ENCODE data around the gene ADARB2. TPM values are rescaled to one million over a fixed set of nuclear protein-coding genes. Genes with fewer than 3 reads are reported as not detected.

The ADARB2 gene
- total RNA-seq, 4 donors from 2014 or later = 0.80 to 4.9 (median 2.3) TPM

DNA sequence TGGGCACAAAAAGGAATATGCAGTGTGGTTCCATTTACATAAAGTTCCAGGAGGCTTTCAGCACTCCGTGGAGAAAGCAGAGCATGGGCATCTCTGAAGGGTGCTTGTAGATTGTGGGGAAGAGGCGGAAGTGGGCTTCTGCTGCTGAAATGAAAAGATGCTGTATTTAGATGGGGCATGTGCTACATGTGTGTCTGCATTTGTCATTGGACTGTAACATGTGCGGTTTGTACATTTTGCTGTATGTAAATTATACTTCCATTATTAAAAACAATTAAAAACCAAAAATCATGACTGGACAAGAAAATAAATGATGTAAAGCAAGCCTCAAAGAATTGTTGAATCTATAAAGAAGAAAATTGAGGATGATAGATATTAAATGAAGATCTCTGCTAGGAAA lies 347.1 kb downstream of the ADARB2 start:
- in situ Hi-C loops (cut with MboI; ENCODE audit: low pct_ligation_motif_present in 1 of 4, low pct_unique_long_range_greater_than_20kb in 1 of 4, low sequenced_read_pairs in 3 of 4) = no loop called here
- no peaks in the 10 kb centered on the region for H3K27me3 ChIP-seq
- H3K27ac ChIP-seq = no peak overlapping the region
- WGBS, 2 donors (ENCODE audit: low coverage in 1 of 2) = 81 to 93% methylated on average over 3 of the region's 3 CpGs
- intact Hi-C loops (cut with DNase I; ENCODE audit: low total_unique reads) = no loop called here
- DNase-seq = no peak
- no peak overlapping the region for H3K4me3 ChIP-seq
- no peaks in the 10 kb centered on the region for H3K9me3 ChIP-seq
- H3K4me1 ChIP-seq = no peaks in the 10 kb centered on the region
- H3K36me3 ChIP-seq = no peaks in the 10 kb centered on the region
- TF ChIP-seq POLR2A (IDR thresholded peaks at IDR 0.05) = no peak

DNA sequence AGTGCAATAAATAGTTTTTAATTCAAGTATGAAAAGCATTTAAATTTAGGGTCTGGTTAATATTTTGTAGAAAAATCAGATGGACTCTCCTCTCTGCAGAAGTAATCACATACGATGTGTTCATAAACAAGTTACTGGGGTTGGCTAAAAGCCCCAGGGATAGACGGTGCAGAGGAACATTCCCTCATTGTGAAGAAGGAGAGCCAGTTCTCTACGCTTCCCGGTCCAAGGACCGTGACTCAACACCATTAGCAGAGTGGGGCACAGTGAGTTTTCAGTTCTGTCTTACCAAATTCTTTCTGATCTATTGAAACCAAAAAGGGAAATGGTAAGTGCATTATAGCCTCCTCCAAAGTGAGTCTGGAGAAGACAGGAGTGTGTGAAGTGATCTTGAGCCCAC lies 353.3 kb downstream of the ADARB2 start:
- intact Hi-C loops (cut with DNase I; ENCODE audit: low total_unique reads) (no loop called here), in situ Hi-C loops (cut with MboI; ENCODE audit: low pct_ligation_motif_present in 1 of 4, low pct_unique_long_range_greater_than_20kb in 1 of 4, low sequenced_read_pairs in 3 of 4) (no loop called here)

DNA sequence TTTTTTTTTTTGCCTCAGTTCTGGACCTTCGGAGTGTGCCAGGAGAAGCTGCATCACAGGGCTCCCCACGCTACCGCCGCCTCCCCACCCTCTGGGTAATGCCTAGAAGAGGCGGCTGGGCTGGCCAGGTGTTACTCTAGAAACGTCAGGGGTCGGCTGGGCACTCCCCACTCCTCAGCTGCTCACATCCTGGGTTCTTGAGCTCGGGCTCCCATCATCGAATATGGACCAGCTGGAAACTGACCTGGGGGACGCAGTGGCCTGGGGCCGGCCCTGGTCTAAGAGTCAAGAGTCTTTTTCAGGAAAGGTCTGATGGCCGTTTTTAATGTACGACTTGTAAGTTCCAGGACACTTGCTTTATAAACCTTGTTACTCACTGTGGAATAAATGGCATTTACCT lies 354.6 kb downstream of the ADARB2 start:
- in situ Hi-C loops (cut with MboI; ENCODE audit: low pct_ligation_motif_present in 1 of 4, low pct_unique_long_range_greater_than_20kb in 1 of 4, low sequenced_read_pairs in 3 of 4) = no loop called here
- H3K9me3 ChIP-seq = no peaks in the 10 kb centered on the region
- WGBS, 2 donors (ENCODE audit: low coverage in 1 of 2) = 67 to 83% methylated on average over 6 to 13 of the region's 13 CpGs

More for the DNA sequence above, 353.3 kb downstream of the ADARB2 start:
- H3K27me3 ChIP-seq = peaks cover 38% of the 10 kb centered on the region
- H3K27ac ChIP-seq = no peak overlapping the region
- no peaks in the 10 kb centered on the region for H3K4me1 ChIP-seq
- no peaks in the 10 kb centered on the region for H3K9me3 ChIP-seq
- H3K4me3 ChIP-seq = no peak overlapping the region
- WGBS, 2 donors (ENCODE audit: low coverage in 1 of 2) = 24 to 53% methylated on average over 2 to 5 of the region's 5 CpGs
- DNase-seq = no peak
- TF ChIP-seq POLR2A (IDR thresholded peaks at IDR 0.05) (no peak), EP300 (IDR thresholded peaks at IDR 0.05; ENCODE audit: low read depth) (no peak), POLR2AphosphoS5 (IDR thresholded peaks at IDR 0.05) (no peak)
- TF ChIP-seq, protein P1, sequence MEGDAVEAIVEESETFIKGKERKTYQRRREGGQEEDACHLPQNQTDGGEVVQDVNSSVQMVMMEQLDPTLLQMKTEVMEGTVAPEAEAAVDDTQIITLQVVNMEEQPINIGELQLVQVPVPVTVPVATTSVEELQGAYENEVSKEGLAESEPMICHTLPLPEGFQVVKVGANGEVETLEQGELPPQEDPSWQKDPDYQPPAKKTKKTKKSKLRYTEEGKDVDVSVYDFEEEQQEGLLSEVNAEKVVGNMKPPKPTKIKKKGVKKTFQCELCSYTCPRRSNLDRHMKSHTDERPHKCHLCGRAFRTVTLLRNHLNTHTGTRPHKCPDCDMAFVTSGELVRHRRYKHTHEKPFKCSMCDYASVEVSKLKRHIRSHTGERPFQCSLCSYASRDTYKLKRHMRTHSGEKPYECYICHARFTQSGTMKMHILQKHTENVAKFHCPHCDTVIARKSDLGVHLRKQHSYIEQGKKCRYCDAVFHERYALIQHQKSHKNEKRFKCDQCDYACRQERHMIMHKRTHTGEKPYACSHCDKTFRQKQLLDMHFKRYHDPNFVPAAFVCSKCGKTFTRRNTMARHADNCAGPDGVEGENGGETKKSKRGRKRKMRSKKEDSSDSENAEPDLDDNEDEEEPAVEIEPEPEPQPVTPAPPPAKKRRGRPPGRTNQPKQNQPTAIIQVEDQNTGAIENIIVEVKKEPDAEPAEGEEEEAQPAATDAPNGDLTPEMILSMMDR (IDR thresholded peaks at IDR 0.05) = no peak
- H3K36me3 ChIP-seq = no peaks in the 10 kb centered on the region

DNA sequence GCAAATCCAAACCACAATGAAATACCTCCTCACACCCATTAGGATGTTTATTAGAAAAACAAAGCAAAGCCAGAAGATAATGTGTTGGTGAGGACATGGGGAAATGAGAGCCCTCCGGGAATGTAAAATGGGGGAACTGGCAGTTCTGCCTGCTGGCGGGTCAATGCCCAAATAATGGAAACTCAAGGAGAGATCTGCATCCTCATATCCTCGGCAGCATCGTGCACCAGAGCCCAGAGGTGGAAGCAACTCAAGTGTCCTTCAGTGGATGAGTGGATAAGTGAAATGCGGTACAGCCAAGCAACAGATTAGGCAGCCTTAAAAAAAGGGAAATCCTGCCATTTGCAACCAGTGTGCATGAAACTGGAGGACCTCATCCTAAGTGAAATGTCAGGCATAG lies 356.0 kb downstream of the ADARB2 start:
- H3K27ac ChIP-seq = no peak overlapping the region
- H3K27me3 ChIP-seq = peaks cover 51% of the 10 kb centered on the region
- DNase-seq = no peak
- TF ChIP-seq EP300 (IDR thresholded peaks at IDR 0.05; ENCODE audit: low read depth) (no peak), POLR2A (IDR thresholded peaks at IDR 0.05) (no peak), POLR2AphosphoS5 (IDR thresholded peaks at IDR 0.05) (no peak)
- TF ChIP-seq, protein P1 (IDR thresholded peaks at IDR 0.05) = no peak
- intact Hi-C loops (cut with DNase I; ENCODE audit: low total_unique reads) = no loop called here
- no peaks in the 10 kb centered on the region for H3K4me1 ChIP-seq
- no peak overlapping the region for H3K4me3 ChIP-seq
- in situ Hi-C loops (cut with MboI; ENCODE audit: low pct_ligation_motif_present in 1 of 4, low pct_unique_long_range_greater_than_20kb in 1 of 4, low sequenced_read_pairs in 3 of 4) = no loop called here
- 72 to 83% methylated on average over 5 of the region's 5 CpGs for WGBS, 2 donors (ENCODE audit: low coverage in 1 of 2)
- H3K36me3 ChIP-seq = no peaks in the 10 kb centered on the region
- no peaks in the 10 kb centered on the region for H3K9me3 ChIP-seq

More for the DNA sequence above, 354.6 kb downstream of the ADARB2 start:
- Histone ChIP-seq H3K4me1 (no peaks in the 10 kb centered on the region), H3K27me3 (peaks cover 50% of the 10 kb centered on the region), H3K4me3 (no peak overlapping the region), H3K36me3 (no peaks in the 10 kb centered on the region), H3K27ac (no peak overlapping the region)
- no peak for DNase-seq
- intact Hi-C loops (cut with DNase I; ENCODE audit: low total_unique reads) = no loop called here
- TF ChIP-seq, protein P1 (IDR thresholded peaks at IDR 0.05) = no peak
- TF ChIP-seq EP300 (IDR thresholded peaks at IDR 0.05; ENCODE audit: low read depth) = no peak
- no peak for TF ChIP-seq POLR2A (IDR thresholded peaks at IDR 0.05)
- no peak for TF ChIP-seq POLR2AphosphoS5 (IDR thresholded peaks at IDR 0.05)

DNA sequence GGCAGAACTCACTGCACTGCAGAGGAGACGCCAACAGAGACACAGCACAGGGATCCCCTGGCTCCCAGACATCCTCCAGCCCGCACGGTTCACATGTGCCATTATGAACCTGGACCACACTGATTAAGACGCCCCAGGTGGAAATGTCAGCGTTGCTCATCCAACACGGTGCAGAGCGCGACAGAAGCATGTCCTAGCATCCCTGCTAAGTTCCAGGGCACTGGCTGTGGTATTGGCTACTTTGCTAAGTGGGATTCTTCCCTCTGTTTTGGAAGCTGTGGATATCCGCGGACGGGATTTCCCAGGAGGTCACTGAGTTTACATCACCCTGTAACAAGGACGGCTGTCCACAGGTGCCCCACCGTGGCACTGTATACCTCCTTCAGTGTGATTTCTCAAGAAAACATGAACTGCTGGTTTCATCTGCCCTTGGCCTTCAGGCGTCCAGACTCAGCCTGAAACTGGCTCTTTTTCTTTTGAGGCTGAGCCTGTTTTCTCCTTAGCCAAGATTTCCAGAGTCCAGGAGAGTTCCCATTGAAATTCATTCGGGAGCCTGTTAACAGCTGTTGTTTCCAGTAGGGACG lies 357.1 kb downstream of the ADARB2 start:
- Histone ChIP-seq H3K4me1 (no peaks in the 10 kb centered on the region), H3K4me3 (no peak overlapping the region), H3K36me3 (no peaks in the 10 kb centered on the region), H3K27ac (no peak overlapping the region), H3K9me3 (no peaks in the 10 kb centered on the region), H3K27me3 (peaks cover 51% of the 10 kb centered on the region)
- TF ChIP-seq POLR2A (IDR thresholded peaks at IDR 0.05) (no peak), POLR2AphosphoS5 (IDR thresholded peaks at IDR 0.05) (no peak), EP300 (IDR thresholded peaks at IDR 0.05; ENCODE audit: low read depth) (no peak)
- TF ChIP-seq, protein P1 (IDR thresholded peaks at IDR 0.05) = no peak
- in situ Hi-C loops (cut with MboI; ENCODE audit: low pct_ligation_motif_present in 1 of 4, low pct_unique_long_range_greater_than_20kb in 1 of 4, low sequenced_read_pairs in 3 of 4) = no loop called here
- WGBS, 2 donors (ENCODE audit: low coverage in 1 of 2) = 71% methylated on average over 16 of the region's 16 CpGs; no CpG with 5 or more reads in 1 of the 2 donors
- DNase-seq = no peak
- intact Hi-C loops (cut with DNase I; ENCODE audit: low total_unique reads) = no loop called here
